Measurements from ENCODE around the gene GET4. TPM values are rescaled to one million over a fixed set of nuclear protein-coding genes. Genes with fewer than 3 reads are reported as not detected.

GET4 gene
- total RNA-seq, 1 experiment from 2014 or later: 130 TPM

- ChIA-PET POLR2A (interaction anchor here (0.6 to 1.4 kb wide), 2 partner anchors 12 to 44 kb away, joined by 3 read pairs; no protein-coding TSS in a partner anchor), CTCF (interaction anchor here (0.6 to 3.3 kb wide), 3 partner anchors 12 to 89 kb away, joined by 3 to 16 read pairs (median 8); no protein-coding TSS in a partner anchor)
- Histone ChIP-seq H3K27me3 (replicated peaks; ENCODE audit: control insufficient read depth, insufficient read depth, low read length) (no peaks in the 10 kb centered on the region), H3K9me3 (no peaks in the 10 kb centered on the region), H3K4me1 (peaks cover 38% of the 10 kb centered on the region), H3K4me3 (ENCODE audit: low read depth, low read length) (no peak overlapping the region), H3K36me3 (ENCODE audit: control insufficient read depth, insufficient read depth, low read length) (peaks cover 4% of the 10 kb centered on the region)
- Mint-ChIP-seq H3K4me3 (ENCODE audit: unreplicated experiment) (peak overlapping the region; percentile 57), H3K4me1 (ENCODE audit: low read depth, unreplicated experiment) (peaks cover 42% of the 10 kb centered on the region), H3K9me3 (ENCODE audit: unreplicated experiment) (no peaks in the 10 kb centered on the region), H3K27me3 (ENCODE audit: insufficient read depth, unreplicated experiment) (no peaks in the 10 kb centered on the region), H3K27ac (ENCODE audit: unreplicated experiment) (peak overlapping the region; percentile 87), H3K36me3 (ENCODE audit: insufficient read depth, unreplicated experiment) (peaks cover 92% of the 10 kb centered on the region)
- TF ChIP-seq CTCF (IDR thresholded peaks at IDR 0.05; ENCODE audit: insufficient read depth in 1 of 2, low read depth in 1 of 2, low read length in 1 of 2, severe bottlenecking in 1 of 2, unreplicated experiment in 1 of 2): no peak
- BruUV-seq (replicated peaks): no TSS peak
- intact Hi-C loops (cut with micrococcal nuclease; ENCODE audit: unreplicated experiment): loop anchor here (1.0 kb wide), 1 partner anchor 12 kb away; no protein-coding TSS in a partner anchor
- peak; percentile 84 to 90 for DNase-seq
Measured at GRCh38 chr7:861222-861621, 15.1 kb upstream of the GET4 start.

DNA sequence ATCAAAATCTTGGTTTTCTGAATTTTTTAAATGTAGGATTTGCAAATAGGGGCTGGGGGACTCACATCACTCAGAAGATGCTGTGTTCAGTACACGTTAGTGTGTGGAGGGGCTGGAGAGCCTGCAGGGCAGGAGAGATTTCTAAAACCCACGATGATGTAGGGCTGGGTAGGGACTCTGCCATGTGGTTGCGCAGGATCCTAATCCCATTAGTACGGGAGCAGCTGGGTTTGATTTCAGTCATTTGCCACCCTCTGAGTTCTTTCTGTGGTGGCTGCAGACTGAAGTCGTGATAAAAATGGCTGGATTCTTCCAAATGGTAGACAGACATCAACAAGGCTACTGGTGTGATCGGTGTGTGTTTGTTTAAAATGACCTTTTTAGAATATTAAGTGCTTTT lies 14.2 kb upstream of the GET4 start:
- POLR2A ChIA-PET: no interaction called here
- BruUV-seq (replicated peaks): no TSS peak
- Mint-ChIP-seq H3K4me3 (ENCODE audit: unreplicated experiment) (peak overlapping the region; percentile 57), H3K27ac (ENCODE audit: unreplicated experiment) (peak overlapping the region; percentile 87), H3K4me1 (ENCODE audit: low read depth, unreplicated experiment) (peaks cover 42% of the 10 kb centered on the region), H3K27me3 (ENCODE audit: insufficient read depth, unreplicated experiment) (no peaks in the 10 kb centered on the region), H3K36me3 (ENCODE audit: insufficient read depth, unreplicated experiment) (peaks cover 92% of the 10 kb centered on the region), H3K9me3 (ENCODE audit: unreplicated experiment) (no peaks in the 10 kb centered on the region)
- H3K36me3 ChIP-seq (ENCODE audit: control insufficient read depth, insufficient read depth, low read length): peaks cover 4% of the 10 kb centered on the region
- no peak for TF ChIP-seq CTCF (IDR thresholded peaks at IDR 0.05; ENCODE audit: insufficient read depth in 1 of 2, low read depth in 1 of 2, low read length in 1 of 2, severe bottlenecking in 1 of 2, unreplicated experiment in 1 of 2)
- H3K4me1 ChIP-seq: peaks cover 38% of the 10 kb centered on the region
- CTCF ChIA-PET: interaction anchor here (1.8 kb wide), 1 partner anchor 26 kb away, joined by 8 read pairs; no protein-coding TSS in a partner anchor
- intact Hi-C loops (cut with micrococcal nuclease; ENCODE audit: unreplicated experiment): no loop called here
- H3K27me3 ChIP-seq (replicated peaks; ENCODE audit: control insufficient read depth, insufficient read depth, low read length): no peaks in the 10 kb centered on the region
- no peaks in the 10 kb centered on the region for H3K9me3 ChIP-seq
- no peak for DNase-seq
- H3K4me3 ChIP-seq (ENCODE audit: low read depth, low read length): no peak overlapping the region

- Histone ChIP-seq H3K9me3 (no peaks in the 10 kb centered on the region), H3K4me1 (peaks cover 38% of the 10 kb centered on the region), H3K36me3 (ENCODE audit: control insufficient read depth, insufficient read depth, low read length) (peaks cover 5% of the 10 kb centered on the region), H3K4me3 (ENCODE audit: low read depth, low read length) (no peak overlapping the region), H3K27me3 (replicated peaks; ENCODE audit: control insufficient read depth, insufficient read depth, low read length) (no peaks in the 10 kb centered on the region)
- Mint-ChIP-seq H3K36me3 (ENCODE audit: insufficient read depth, unreplicated experiment) (peaks cover 92% of the 10 kb centered on the region), H3K4me3 (ENCODE audit: unreplicated experiment) (no peak overlapping the region), H3K27me3 (ENCODE audit: insufficient read depth, unreplicated experiment) (no peaks in the 10 kb centered on the region), H3K9me3 (ENCODE audit: unreplicated experiment) (no peaks in the 10 kb centered on the region), H3K27ac (ENCODE audit: unreplicated experiment) (peak overlapping the region; percentile 87), H3K4me1 (ENCODE audit: low read depth, unreplicated experiment) (peaks cover 42% of the 10 kb centered on the region)
- CTCF ChIA-PET: no interaction called here
- no TSS peak for BruUV-seq (replicated peaks)
- no peak for TF ChIP-seq CTCF (IDR thresholded peaks at IDR 0.05; ENCODE audit: insufficient read depth in 1 of 2, low read depth in 1 of 2, low read length in 1 of 2, severe bottlenecking in 1 of 2, unreplicated experiment in 1 of 2)
- intact Hi-C loops (cut with micrococcal nuclease; ENCODE audit: unreplicated experiment): no loop called here
- POLR2A ChIA-PET: no interaction called here
- DNase-seq: no peak
Measured at GRCh38 chr7:863106-863505, 13.2 kb upstream of the GET4 start.
